H1 (cell line): ENCODE data around the gene CC2D1A. TPM values are rescaled to one million over a fixed set of nuclear protein-coding genes. Genes with fewer than 3 reads are reported as not detected.

Experiments used
- BACH1 ChIP-seq: IDR thresholded peaks from 2 replicates; pipeline ENCODE4 v1.6.1; 2012; ENCODE audit warnings: low read length, improper control_type of control experiment
- HDAC6 ChIP-seq: IDR thresholded peaks from one replicate; pipeline ENCODE4 v1.7.1; 2012; ENCODE audit warnings: low read depth, mild to moderate bottlenecking, inconsistent platforms, low read length, moderate library complexity
- KDM4A ChIP-seq: IDR thresholded peaks from one replicate; pipeline ENCODE4 v1.7.1; 2012; ENCODE audit warnings: low read depth, mild to moderate bottlenecking, moderate library complexity, low read length, inconsistent platforms; ENCODE audit not compliant: severe bottlenecking
- RNF2 ChIP-seq: fragments of 200-900, 300-1000 bp; sonication (generic); IDR thresholded peaks from 2 replicates; pipeline ENCODE4 v1.7.1; 2016; ENCODE audit warnings: borderline replicate concordance, low read depth, mild to moderate bottlenecking, antibody characterized with exemption, low read length; ENCODE audit not compliant: poor library complexity, severe bottlenecking; ENCODE audit errors: missing control alignments
- polyA plus RNA-seq, 7 experiments: library from polyadenylated mRNA; depleted of rRNA in 3 of 7; stranded (reverse) in 5 of 7; unstranded in 2 of 7; fragments of >200 nt in 5 of 7; fragments of 200-250 nt in 2 of 7; gene quantifications; 1 replicate in 5 of 7; 2 replicates in 1 of 7; 4 replicates in 1 of 7; pipeline versions ENCODE4 v1.2.1 to v1.2.3, GENCODE V29; 2011 to 2013; ENCODE audit warnings: missing spikeins in 2 of 7, mixed read lengths in 2 of 7
- total RNA-seq: library from RNA; stranded (reverse); fragmentation: NEBNext Ultra II Directional; extraction: Animal tissue kit (Norgen Biotek cat#: 25700); gene quantifications from 2 replicates; pipeline ENCODE4 v1.2.1, GENCODE V29; 2021

The CC2D1A gene
- total and polyA plus RNA-seq, 2 of the 8 experiments (the other 6 are each of a cell fraction or from before 2014, with no cell fraction given) = 12.5 to 33.0 TPM

DNA sequence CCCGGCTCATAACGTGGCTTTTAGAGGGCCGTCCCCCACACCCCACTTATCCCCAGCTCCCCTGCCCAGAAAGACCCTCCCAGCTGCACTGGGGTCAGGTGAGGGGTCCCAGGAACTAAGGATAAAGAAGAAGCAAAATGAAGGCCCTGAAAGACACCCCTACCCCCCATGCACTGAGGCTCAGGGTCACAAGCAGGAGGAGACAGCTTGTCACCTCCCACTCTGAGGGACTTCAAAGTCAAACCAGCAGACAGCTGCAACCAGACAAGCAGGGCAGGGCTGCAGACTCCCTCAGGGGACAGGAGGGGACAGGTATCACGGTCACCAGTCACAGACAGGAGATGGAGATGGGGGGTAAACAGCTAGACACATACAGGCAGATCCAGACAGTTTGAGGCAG is 35.1 kb upstream of the CC2D1A start (continued):
- no peak for TF ChIP-seq HDAC6
- no peak for TF ChIP-seq BACH1
- no peak for TF ChIP-seq KDM4A
- TF ChIP-seq RNF2 = no peak
